ENCODE measurements around the gene MTUS2. TPM values are rescaled to one million over a fixed set of nuclear protein-coding genes. Genes with fewer than 3 reads are reported as not detected.

MTUS2 gene
- total and polyA plus RNA-seq, 2 experiments from 2014 or later = 0.27 to 0.38 TPM

DNA sequence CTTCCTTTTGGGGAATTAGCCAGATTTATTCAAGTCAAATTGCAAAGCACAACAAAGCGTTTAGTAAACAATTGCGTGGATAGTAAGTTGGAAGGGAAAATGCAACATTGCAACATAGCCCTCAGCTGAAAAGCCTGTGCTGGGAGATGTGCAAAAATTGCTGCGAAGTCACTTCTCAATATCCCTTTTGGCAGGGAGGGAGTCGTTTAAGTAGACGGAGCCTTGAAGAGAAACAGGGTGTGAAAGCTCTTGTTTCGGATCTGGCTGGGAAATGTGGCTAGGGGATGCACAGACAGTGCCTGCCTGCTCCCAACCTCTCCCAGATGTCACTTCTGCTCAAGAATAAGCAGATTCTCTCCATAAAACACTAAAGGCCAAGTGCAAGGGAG lies 718.5 kb downstream of the MTUS2 start:
- Histone ChIP-seq H3K4me3 (no peak overlapping the region), H3K79me2 (replicated peaks; ENCODE audit: insufficient read depth) (peaks cover 99% of the 10 kb centered on the region), H3K27me3 (ENCODE audit: insufficient read depth) (no peaks in the 10 kb centered on the region), H3K4me1 (ENCODE audit: insufficient read depth) (peaks cover 25% of the 10 kb centered on the region), H3F3A (replicated peaks; ENCODE audit: low read depth) (no peaks in the 10 kb centered on the region), H3K4me2 (no peak overlapping the region), H3K9me2 (ENCODE audit: insufficient read depth) (no peaks in the 10 kb centered on the region), H3K27ac (ENCODE audit: low read depth) (peak overlapping the region; percentile 50; the same call in 1 of the 2 replicates), H2AFZ (no peak overlapping the region), H4K20me1 (replicated peaks; ENCODE audit: insufficient read depth) (peaks cover 44% of the 10 kb centered on the region), H3K36me3 (ENCODE audit: insufficient read depth) (0 out of 2 replicates have a peak, but pooled peaks cover 20% of the 10 kb centered on the region)
- DNase-seq (ENCODE audit: low spot score) = no peak
- peak overlapping the region; percentile 4 for H3K27ac Mint-ChIP-seq
- ATAC-seq = no peak
- H3K36me3 Mint-ChIP-seq (ENCODE audit: low read depth) = peaks cover 51% of the 10 kb centered on the region
- no peak overlapping the region for H3K4me3 Mint-ChIP-seq
- H3K27me3 Mint-ChIP-seq (ENCODE audit: insufficient read depth, low read depth, poor library complexity) = peaks cover 9% of the 10 kb centered on the region
- peaks cover 48% of the 10 kb centered on the region for H3K4me1 Mint-ChIP-seq
- TF ChIP-seq EZH2 (IDR thresholded peaks at IDR 0.05; ENCODE audit: low read depth, unreplicated experiment) (no peak), STAT1 (IDR thresholded peaks at IDR 0.05; ENCODE audit: unreplicated experiment) (no peak), EZH2phosphoT487 (IDR thresholded peaks at IDR 0.05; ENCODE audit: unreplicated experiment) (no peak), NANOG (IDR thresholded peaks at IDR 0.05; ENCODE audit: borderline replicate concordance) (no peak), CREB1 (CRISPR knock-in tag; IDR thresholded peaks at IDR 0.05; ENCODE audit: low read depth) (no peak)
- TF ChIP-seq, protein P1, sequence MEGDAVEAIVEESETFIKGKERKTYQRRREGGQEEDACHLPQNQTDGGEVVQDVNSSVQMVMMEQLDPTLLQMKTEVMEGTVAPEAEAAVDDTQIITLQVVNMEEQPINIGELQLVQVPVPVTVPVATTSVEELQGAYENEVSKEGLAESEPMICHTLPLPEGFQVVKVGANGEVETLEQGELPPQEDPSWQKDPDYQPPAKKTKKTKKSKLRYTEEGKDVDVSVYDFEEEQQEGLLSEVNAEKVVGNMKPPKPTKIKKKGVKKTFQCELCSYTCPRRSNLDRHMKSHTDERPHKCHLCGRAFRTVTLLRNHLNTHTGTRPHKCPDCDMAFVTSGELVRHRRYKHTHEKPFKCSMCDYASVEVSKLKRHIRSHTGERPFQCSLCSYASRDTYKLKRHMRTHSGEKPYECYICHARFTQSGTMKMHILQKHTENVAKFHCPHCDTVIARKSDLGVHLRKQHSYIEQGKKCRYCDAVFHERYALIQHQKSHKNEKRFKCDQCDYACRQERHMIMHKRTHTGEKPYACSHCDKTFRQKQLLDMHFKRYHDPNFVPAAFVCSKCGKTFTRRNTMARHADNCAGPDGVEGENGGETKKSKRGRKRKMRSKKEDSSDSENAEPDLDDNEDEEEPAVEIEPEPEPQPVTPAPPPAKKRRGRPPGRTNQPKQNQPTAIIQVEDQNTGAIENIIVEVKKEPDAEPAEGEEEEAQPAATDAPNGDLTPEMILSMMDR (conservative IDR thresholded peaks at IDR 0.05; ENCODE audit: low read depth in 2 of 2) = no peak
- TF ChIP-seq, protein P2, sequence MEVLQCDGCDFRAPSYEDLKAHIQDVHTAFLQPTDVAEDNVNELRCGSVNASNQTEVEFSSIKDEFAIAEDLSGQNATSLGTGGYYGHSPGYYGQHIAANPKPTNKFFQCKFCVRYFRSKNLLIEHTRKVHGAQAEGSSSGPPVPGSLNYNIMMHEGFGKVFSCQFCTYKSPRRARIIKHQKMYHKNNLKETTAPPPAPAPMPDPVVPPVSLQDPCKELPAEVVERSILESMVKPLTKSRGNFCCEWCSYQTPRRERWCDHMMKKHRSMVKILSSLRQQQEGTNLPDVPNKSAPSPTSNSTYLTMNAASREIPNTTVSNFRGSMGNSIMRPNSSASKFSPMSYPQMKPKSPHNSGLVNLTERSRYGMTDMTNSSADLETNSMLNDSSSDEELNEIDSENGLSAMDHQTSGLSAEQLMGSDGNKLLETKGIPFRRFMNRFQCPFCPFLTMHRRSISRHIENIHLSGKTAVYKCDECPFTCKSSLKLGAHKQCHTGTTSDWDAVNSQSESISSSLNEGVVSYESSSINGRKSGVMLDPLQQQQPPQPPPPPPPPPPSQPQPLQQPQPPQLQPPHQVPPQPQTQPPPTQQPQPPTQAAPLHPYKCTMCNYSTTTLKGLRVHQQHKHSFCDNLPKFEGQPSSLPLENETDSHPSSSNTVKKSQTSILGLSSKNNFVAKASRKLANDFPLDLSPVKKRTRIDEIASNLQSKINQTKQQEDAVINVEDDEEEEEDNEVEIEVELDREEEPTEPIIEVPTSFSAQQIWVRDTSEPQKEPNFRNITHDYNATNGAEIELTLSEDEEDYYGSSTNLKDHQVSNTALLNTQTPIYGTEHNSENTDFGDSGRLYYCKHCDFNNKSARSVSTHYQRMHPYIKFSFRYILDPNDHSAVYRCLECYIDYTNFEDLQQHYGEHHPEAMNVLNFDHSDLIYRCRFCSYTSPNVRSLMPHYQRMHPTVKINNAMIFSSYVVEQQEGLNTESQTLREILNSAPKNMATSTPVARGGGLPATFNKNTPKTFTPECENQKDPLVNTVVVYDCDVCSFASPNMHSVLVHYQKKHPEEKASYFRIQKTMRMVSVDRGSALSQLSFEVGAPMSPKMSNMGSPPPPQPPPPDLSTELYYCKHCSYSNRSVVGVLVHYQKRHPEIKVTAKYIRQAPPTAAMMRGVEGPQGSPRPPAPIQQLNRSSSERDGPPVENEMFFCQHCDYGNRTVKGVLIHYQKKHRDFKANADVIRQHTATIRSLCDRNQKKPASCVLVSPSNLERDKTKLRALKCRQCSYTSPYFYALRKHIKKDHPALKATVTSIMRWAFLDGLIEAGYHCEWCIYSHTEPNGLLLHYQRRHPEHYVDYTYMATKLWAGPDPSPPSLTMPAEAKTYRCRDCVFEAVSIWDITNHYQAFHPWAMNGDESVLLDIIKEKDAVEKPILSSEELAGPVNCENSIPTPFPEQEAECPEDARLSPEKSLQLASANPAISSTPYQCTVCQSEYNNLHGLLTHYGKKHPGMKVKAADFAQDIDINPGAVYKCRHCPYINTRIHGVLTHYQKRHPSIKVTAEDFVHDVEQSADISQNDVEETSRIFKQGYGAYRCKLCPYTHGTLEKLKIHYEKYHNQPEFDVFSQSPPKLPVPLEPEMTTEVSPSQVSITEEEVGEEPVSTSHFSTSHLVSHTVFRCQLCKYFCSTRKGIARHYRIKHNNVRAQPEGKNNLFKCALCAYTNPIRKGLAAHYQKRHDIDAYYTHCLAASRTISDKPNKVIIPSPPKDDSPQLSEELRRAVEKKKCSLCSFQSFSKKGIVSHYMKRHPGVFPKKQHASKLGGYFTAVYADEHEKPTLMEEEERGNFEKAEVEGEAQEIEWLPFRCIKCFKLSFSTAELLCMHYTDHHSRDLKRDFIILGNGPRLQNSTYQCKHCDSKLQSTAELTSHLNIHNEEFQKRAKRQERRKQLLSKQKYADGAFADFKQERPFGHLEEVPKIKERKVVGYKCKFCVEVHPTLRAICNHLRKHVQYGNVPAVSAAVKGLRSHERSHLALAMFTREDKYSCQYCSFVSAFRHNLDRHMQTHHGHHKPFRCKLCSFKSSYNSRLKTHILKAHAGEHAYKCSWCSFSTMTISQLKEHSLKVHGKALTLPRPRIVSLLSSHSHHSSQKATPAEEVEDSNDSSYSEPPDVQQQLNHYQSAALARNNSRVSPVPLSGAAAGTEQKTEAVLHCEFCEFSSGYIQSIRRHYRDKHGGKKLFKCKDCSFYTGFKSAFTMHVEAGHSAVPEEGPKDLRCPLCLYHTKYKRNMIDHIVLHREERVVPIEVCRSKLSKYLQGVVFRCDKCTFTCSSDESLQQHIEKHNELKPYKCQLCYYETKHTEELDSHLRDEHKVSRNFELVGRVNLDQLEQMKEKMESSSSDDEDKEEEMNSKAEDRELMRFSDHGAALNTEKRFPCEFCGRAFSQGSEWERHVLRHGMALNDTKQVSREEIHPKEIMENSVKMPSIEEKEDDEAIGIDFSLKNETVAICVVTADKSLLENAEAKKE (CRISPR knock-in tag; IDR thresholded peaks at IDR 0.05) = no peak
- TF ChIP-seq, protein P3, sequence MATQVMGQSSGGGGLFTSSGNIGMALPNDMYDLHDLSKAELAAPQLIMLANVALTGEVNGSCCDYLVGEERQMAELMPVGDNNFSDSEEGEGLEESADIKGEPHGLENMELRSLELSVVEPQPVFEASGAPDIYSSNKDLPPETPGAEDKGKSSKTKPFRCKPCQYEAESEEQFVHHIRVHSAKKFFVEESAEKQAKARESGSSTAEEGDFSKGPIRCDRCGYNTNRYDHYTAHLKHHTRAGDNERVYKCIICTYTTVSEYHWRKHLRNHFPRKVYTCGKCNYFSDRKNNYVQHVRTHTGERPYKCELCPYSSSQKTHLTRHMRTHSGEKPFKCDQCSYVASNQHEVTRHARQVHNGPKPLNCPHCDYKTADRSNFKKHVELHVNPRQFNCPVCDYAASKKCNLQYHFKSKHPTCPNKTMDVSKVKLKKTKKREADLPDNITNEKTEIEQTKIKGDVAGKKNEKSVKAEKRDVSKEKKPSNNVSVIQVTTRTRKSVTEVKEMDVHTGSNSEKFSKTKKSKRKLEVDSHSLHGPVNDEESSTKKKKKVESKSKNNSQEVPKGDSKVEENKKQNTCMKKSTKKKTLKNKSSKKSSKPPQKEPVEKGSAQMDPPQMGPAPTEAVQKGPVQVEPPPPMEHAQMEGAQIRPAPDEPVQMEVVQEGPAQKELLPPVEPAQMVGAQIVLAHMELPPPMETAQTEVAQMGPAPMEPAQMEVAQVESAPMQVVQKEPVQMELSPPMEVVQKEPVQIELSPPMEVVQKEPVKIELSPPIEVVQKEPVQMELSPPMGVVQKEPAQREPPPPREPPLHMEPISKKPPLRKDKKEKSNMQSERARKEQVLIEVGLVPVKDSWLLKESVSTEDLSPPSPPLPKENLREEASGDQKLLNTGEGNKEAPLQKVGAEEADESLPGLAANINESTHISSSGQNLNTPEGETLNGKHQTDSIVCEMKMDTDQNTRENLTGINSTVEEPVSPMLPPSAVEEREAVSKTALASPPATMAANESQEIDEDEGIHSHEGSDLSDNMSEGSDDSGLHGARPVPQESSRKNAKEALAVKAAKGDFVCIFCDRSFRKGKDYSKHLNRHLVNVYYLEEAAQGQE (IDR thresholded peaks at IDR 0.05; ENCODE audit: unreplicated experiment) = no peak
- TF ChIP-seq, protein P4, sequence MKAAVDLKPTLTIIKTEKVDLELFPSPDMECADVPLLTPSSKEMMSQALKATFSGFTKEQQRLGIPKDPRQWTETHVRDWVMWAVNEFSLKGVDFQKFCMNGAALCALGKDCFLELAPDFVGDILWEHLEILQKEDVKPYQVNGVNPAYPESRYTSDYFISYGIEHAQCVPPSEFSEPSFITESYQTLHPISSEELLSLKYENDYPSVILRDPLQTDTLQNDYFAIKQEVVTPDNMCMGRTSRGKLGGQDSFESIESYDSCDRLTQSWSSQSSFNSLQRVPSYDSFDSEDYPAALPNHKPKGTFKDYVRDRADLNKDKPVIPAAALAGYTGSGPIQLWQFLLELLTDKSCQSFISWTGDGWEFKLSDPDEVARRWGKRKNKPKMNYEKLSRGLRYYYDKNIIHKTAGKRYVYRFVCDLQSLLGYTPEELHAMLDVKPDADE (IDR thresholded peaks at IDR 0.05) = no peak
- H3K9me3 Mint-ChIP-seq = no peaks in the 10 kb centered on the region
